HepG2 (cell line): Measurements from ENCODE around the gene RAMP3. TPM values are rescaled to one million over a fixed set of nuclear protein-coding genes. Genes with fewer than 3 reads are reported as not detected.

ENCODE experiments used
- ATAC-seq: fragments of 200-7000 bp; cut with Tn5 transposase; 3 replicates; pipeline ENCODE4 v1.9.1; 2020; ENCODE audit warnings: mild to moderate bottlenecking, moderate library complexity
- BruUV-seq: library from RNA; stranded (reverse); fragments of 400-500 nt; replicated peaks from 2 replicates; lab custom pipeline; 2021; lab: Mats Ljungman, UMichigan
- CTCF ChIA-PET: fragments of 300-600 bp; formaldehyde crosslinking; extraction: SDS; loops from one replicate; lab custom pipeline; 2021; ENCODE audit warnings: low total read pairs, inconsistent platforms, low intra/inter-chr PET ratio; lab: Yijun Ruan, JAX
- POLR2A ChIA-PET: fragments of 350-600 bp; sonication (Branson Sonifier 250); formaldehyde crosslinking; loops from one replicate; lab custom pipeline; 2020; ENCODE audit warnings: antibody characterized with exemption, inconsistent platforms; lab: Yijun Ruan, JAX
- DNase-seq: peaks from one replicate; pipeline ENCODE4 v3.0.0-alpha.2; 2015; ENCODE audit warnings: low spot score
- FAIRE-seq: peaks from 3 replicates; lab custom pipeline; 2011; peaks lifted over from hg19 to GRCh38; lab: Jason Lieb, UNC
- H2AFZ ChIP-seq: one replicate; pipeline ENCODE4 v1.6.1; 2011; ENCODE audit warnings: low read length, inconsistent platforms
- H3K27ac ChIP-seq: fragments of 300-600 bp; 3 replicates; pipeline ENCODE4 v1.8.0; 2011; ENCODE audit warnings: mixed run types, mild to moderate bottlenecking, mixed read lengths, low read length, inconsistent platforms; ENCODE audit not compliant: insufficient read depth; ENCODE audit errors: extremely low read length
- H3K27me3 ChIP-seq, 2 experiments: fragments of 200-600 bp in 1 of 2; 2 replicates in 1 of 2; 3 replicates in 1 of 2; pipeline versions ENCODE4 v1.6.0 to v1.8.0; 2011; ENCODE audit warnings: low read length in 2 of 2, mild to moderate bottlenecking in 2 of 2, moderate library complexity in 2 of 2, inconsistent platforms in 1 of 2; ENCODE audit not compliant: insufficient read depth in 2 of 2, control insufficient read depth in 1 of 2
- H3K36me3 ChIP-seq, 2 experiments: fragments of 200-600 bp in 1 of 2; replicated peaks in 1 of 2; 2 replicates in 1 of 2; 3 replicates in 1 of 2; pipeline versions ENCODE4 v1.5.1 to v1.8.0; 2011; ENCODE audit warnings: low read length in 2 of 2, inconsistent platforms in 1 of 2; ENCODE audit not compliant: insufficient read depth in 2 of 2, control insufficient read depth in 1 of 2
- H3K4me1 ChIP-seq: 2 replicates; pipeline ENCODE4 v1.5.1; 2012; ENCODE audit warnings: low read length, inconsistent platforms; ENCODE audit not compliant: insufficient read depth
- H3K4me2 ChIP-seq: 2 replicates; pipeline ENCODE4 v1.6.0; 2011; ENCODE audit warnings: low read depth, low read length, inconsistent platforms
- H3K4me3 ChIP-seq, 3 experiments: fragments of 200-600 bp in 1 of 3; sonication (generic), shearing (Covaris generic) in 1 of 3; replicated peaks in 1 of 3; 2 replicates each; pipeline ENCODE4 v1.5.1; 2011 to 2016; ENCODE audit warnings: low read length in 3 of 3, inconsistent platforms in 2 of 3, low read depth in 2 of 3, mild to moderate bottlenecking in 2 of 3, control low read depth in 1 of 3, mixed read lengths in 1 of 3; ENCODE audit not compliant: insufficient read depth in 1 of 3
- H3K79me2 ChIP-seq: one replicate; pipeline ENCODE4 v1.6.1; 2011; ENCODE audit warnings: low read length, inconsistent platforms; ENCODE audit not compliant: insufficient read depth
- H3K9ac ChIP-seq: 2 replicates; pipeline ENCODE4 v1.6.0; 2011; ENCODE audit warnings: mild to moderate bottlenecking, low read depth, low read length, inconsistent platforms; ENCODE audit not compliant: insufficient read depth
- H3K9me3 ChIP-seq: 2 replicates; pipeline ENCODE4 v1.5.1; 2012; ENCODE audit warnings: mild to moderate bottlenecking, low read length
- H4K20me1 ChIP-seq: 2 replicates; pipeline ENCODE4 v1.6.0; 2011; ENCODE audit warnings: inconsistent platforms, mild to moderate bottlenecking, low read length, moderate library complexity; ENCODE audit not compliant: insufficient read depth
- CENPT ChIP-seq: sonication (generic); formaldehyde crosslinking; IDR thresholded peaks from 2 replicates; pipeline ENCODE4 v1.8.0; 2022; ENCODE audit warnings: low read depth, mild to moderate bottlenecking, moderate library complexity, missing genetic modification reagents
- HDAC2 ChIP-seq: sonication (generic); formaldehyde crosslinking; IDR thresholded peaks from 2 replicates; pipeline ENCODE4 v1.4.0; 2020; ENCODE audit warnings: missing genetic modification reagents
- NR2F6 ChIP-seq, 2 experiments: IDR thresholded peaks; 2 replicates each; pipeline ENCODE4 v1.6.1; 2016; ENCODE audit warnings: antibody characterized with exemption in 1 of 2, mild to moderate bottlenecking in 1 of 2
- REL ChIP-seq: sonication (generic); formaldehyde crosslinking; conservative IDR thresholded peaks from 2 replicates; pipeline ENCODE4 v1.8.0; 2022; ENCODE audit warnings: mild to moderate bottlenecking, missing genetic modification reagents, moderate library complexity
- SMARCC2 ChIP-seq: fragments of 450-650 bp; IDR thresholded peaks from 2 replicates; pipeline ENCODE4 v1.6.1; 2017; ENCODE audit warnings: antibody characterized with exemption, mild to moderate bottlenecking
- SP2 ChIP-seq: sonication (generic); formaldehyde crosslinking; IDR thresholded peaks from 2 replicates; pipeline ENCODE4 v1.5.1; 2020; ENCODE audit warnings: mild to moderate bottlenecking, missing genetic modification reagents
- TOPORS ChIP-seq: sonication (generic); formaldehyde crosslinking; IDR thresholded peaks from 2 replicates; pipeline ENCODE4 v1.8.0; 2023; ENCODE audit warnings: mild to moderate bottlenecking, missing genetic modification reagents
- ZFP41 ChIP-seq: sonication (generic); formaldehyde crosslinking; IDR thresholded peaks from 2 replicates; pipeline ENCODE4 v1.4.0; 2020; ENCODE audit warnings: mild to moderate bottlenecking, missing genetic modification reagents, borderline replicate concordance
- ZMYM4 ChIP-seq: sonication (generic); formaldehyde crosslinking; IDR thresholded peaks from 2 replicates; pipeline ENCODE4 v1.8.1; 2023; ENCODE audit warnings: mild to moderate bottlenecking, missing genetic modification reagents
- ZNF549 ChIP-seq: sonication (generic); formaldehyde crosslinking; IDR thresholded peaks from 2 replicates; pipeline ENCODE4 v1.5.0; 2020; ENCODE audit warnings: missing genetic modification reagents
- ZNF607 ChIP-seq: sonication (generic); formaldehyde crosslinking; IDR thresholded peaks from 2 replicates; pipeline ENCODE4 v1.5.1; 2020; ENCODE audit warnings: missing genetic modification reagents, mild to moderate bottlenecking, borderline replicate concordance
- ZNF615 ChIP-seq: sonication (generic); formaldehyde crosslinking; IDR thresholded peaks from 2 replicates; pipeline ENCODE4 v1.5.0; 2020; ENCODE audit warnings: mild to moderate bottlenecking, missing genetic modification reagents, borderline replicate concordance
- ZNF7 ChIP-seq: IDR thresholded peaks from 2 replicates; pipeline ENCODE4 v1.6.1; 2016; ENCODE audit warnings: missing biosample characterization, missing genetic modification reagents
- ZNF788 ChIP-seq: sonication (generic); formaldehyde crosslinking; IDR thresholded peaks from 2 replicates; pipeline ENCODE4 v1.5.0; 2020; ENCODE audit warnings: mild to moderate bottlenecking, missing genetic modification reagents, borderline replicate concordance
- WGBS: methylation state at CpG from one replicate; pipeline ENCODE4 v1.1.6; 2017; ENCODE audit warnings: low lambda C conversion rate; 5-methylcytosine and 5-hydroxymethylcytosine counted together
- in situ Hi-C: cut with HindIII; loops from 2 replicates; pipeline ENCODE4 v1.10.0; 2017; ENCODE audit warnings: low pct_unique_long_range_greater_than_20kb; ENCODE audit not compliant: extremely low pct_ligation_motif_present
- intact Hi-C: fragments of 100-400 bp; cut with micrococcal nuclease; formaldehyde crosslinking; loops from one replicate; pipeline ENCODE4 v1.10.0; 2022; ENCODE audit not compliant: unreplicated experiment
- polyA plus RNA-seq, 8 experiments: library from polyadenylated mRNA; depleted of rRNA in 3 of 8; stranded (reverse) in 7 of 8; unstranded in 1 of 8; fragments of >200 nt; fragmentation: Illumina TruSeq in 4 of 8; extraction: Trizol in 4 of 8; gene quantifications; 2 replicates each; pipeline versions ENCODE4 v1.2.1 to v1.2.3, GENCODE V29; 2011 to 2016; ENCODE audit warnings: low read depth in 4 of 8, missing spikeins in 1 of 8, mixed read lengths in 1 of 8; ENCODE audit not compliant: insufficient read depth in 1 of 8
- total RNA-seq, 5 experiments: library from RNA; depleted of rRNA; stranded (reverse); fragments of >200 nt; fragmentation: Illumina TruSeq; extraction: Trizol; gene quantifications; 2 replicates each; pipeline ENCODE4 v1.2.3, GENCODE V29; 2016; ENCODE audit warnings: low read depth in 1 of 5
- TF ChIP-seq, protein P1 (sequence below): sonication (generic); formaldehyde crosslinking; IDR thresholded peaks from 2 replicates; pipeline ENCODE4 v1.5.1; 2020; ENCODE audit warnings: missing genetic modification reagents, mild to moderate bottlenecking, borderline replicate concordance
- TF ChIP-seq, protein P2 (sequence below): IDR thresholded peaks from 2 replicates; pipeline ENCODE4 v1.6.1; 2016; ENCODE audit warnings: low read depth, control low read depth

The RAMP3 gene
- total and polyA plus RNA-seq, 2 of the 13 experiments (the other 11 are each of a cell fraction or from before 2014, with no cell fraction given): not detected

DNA sequence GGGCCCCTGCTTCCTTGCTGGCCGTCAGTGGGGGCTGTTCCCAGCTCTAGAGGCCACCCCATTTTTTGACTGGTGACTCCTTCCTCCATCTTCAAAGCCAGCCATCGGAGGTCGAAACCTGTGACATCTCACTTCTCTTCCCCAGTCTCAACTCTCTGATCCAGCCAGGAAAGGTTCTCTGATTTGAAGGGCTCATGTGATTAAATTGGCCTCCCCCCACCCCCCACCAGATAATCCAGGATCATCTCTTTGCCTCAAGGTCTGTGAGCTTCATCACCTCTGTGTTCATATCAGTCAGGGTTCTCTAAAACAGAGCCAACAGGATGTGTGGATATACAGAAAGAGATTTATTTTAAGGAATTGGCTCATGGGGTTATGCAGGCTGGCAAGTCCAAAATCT lies 5.6 kb upstream of the RAMP3 start:
- in situ Hi-C loops: loop anchor here (5.0 to 25.0 kb wide), 2 partner anchors 110 to 435 kb away; no protein-coding TSS in a partner anchor
- FAIRE-seq: no peak
- CTCF ChIA-PET: no interaction called here

More for the DNA sequence above, 5.6 kb upstream of the RAMP3 start:
- ATAC-seq (no peak), DNase-seq (no peak)
- Histone ChIP-seq H3K4me3 (no peak overlapping the region), H3K9me3 (no peaks in the 10 kb centered on the region), H2AFZ (no peak overlapping the region), H3K4me1 (no peaks in the 10 kb centered on the region), H3K27ac (no peak overlapping the region), H3K4me2 (no peak overlapping the region), H3K36me3 (no peaks in the 10 kb centered on the region), H3K27me3 (peaks cover 7 to 58% of the 10 kb centered on the region in 2 experiments; a peak in 4 of 5 replicates), H3K9ac (no peak overlapping the region), H4K20me1 (no peaks in the 10 kb centered on the region), H3K79me2 (no peaks in the 10 kb centered on the region)
- TF ChIP-seq SP2 (CRISPR knock-in tag): no peak
- no peak for TF ChIP-seq TOPORS (CRISPR knock-in tag)
- TF ChIP-seq, protein P1, sequence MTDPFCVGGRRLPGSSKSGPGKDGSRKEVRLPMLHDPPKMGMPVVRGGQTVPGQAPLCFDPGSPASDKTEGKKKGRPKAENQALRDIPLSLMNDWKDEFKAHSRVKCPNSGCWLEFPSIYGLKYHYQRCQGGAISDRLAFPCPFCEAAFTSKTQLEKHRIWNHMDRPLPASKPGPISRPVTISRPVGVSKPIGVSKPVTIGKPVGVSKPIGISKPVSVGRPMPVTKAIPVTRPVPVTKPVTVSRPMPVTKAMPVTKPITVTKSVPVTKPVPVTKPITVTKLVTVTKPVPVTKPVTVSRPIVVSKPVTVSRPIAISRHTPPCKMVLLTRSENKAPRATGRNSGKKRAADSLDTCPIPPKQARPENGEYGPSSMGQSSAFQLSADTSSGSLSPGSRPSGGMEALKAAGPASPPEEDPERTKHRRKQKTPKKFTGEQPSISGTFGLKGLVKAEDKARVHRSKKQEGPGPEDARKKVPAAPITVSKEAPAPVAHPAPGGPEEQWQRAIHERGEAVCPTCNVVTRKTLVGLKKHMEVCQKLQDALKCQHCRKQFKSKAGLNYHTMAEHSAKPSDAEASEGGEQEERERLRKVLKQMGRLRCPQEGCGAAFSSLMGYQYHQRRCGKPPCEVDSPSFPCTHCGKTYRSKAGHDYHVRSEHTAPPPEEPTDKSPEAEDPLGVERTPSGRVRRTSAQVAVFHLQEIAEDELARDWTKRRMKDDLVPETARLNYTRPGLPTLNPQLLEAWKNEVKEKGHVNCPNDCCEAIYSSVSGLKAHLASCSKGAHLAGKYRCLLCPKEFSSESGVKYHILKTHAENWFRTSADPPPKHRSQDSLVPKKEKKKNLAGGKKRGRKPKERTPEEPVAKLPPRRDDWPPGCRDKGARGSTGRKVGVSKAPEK (CRISPR knock-in tag): no peak
- no peak for TF ChIP-seq HDAC2 (CRISPR knock-in tag)
- TF ChIP-seq ZNF549 (CRISPR knock-in tag): no peak
- TF ChIP-seq NR2F6 (IDR thresholded peaks at IDR 0.05): no peak
- no peak for TF ChIP-seq NR2F6 (CRISPR knock-in tag; IDR thresholded peaks at IDR 0.05)
- TF ChIP-seq REL: no peak
- TF ChIP-seq SMARCC2: no peak
- TF ChIP-seq ZNF607: no peak
- TF ChIP-seq, protein P2, sequence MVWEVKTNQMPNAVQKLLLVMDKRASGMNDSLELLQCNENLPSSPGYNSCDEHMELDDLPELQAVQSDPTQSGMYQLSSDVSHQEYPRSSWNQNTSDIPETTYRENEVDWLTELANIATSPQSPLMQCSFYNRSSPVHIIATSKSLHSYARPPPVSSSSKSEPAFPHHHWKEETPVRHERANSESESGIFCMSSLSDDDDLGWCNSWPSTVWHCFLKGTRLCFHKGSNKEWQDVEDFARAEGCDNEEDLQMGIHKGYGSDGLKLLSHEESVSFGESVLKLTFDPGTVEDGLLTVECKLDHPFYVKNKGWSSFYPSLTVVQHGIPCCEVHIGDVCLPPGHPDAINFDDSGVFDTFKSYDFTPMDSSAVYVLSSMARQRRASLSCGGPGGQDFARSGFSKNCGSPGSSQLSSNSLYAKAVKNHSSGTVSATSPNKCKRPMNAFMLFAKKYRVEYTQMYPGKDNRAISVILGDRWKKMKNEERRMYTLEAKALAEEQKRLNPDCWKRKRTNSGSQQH (CRISPR knock-in tag): no peak
- TF ChIP-seq ZMYM4 (CRISPR knock-in tag): no peak
- TF ChIP-seq ZNF788: no peak
- no peak for TF ChIP-seq ZFP41 (CRISPR knock-in tag)
- no peak for TF ChIP-seq CENPT (CRISPR knock-in tag)
- no peak for TF ChIP-seq ZNF7
- no peak for TF ChIP-seq ZNF615 (CRISPR knock-in tag)
- WGBS: 2% methylated on average over 3 of the region's 3 CpGs
- no TSS peak for BruUV-seq
- POLR2A ChIA-PET: no interaction called here
- intact Hi-C loops: loop anchor here (5.0 to 10.0 kb wide), 2 partner anchors 433 to 510 kb away; no protein-coding TSS in a partner anchor
